Gastrocnemius medialis (tissue), 4 donors: Measurements from ENCODE around the gene PRKCD. TPM values are rescaled to one million over a fixed set of nuclear protein-coding genes. Genes with fewer than 3 reads are reported as not detected.

Source experiments
- ATAC-seq, 2 donors: fragments of 150-250 bp; one replicate each; pipeline ENCODE4 v1.9.1; 2016
- DNase-seq, 2 donors: peaks; one replicate each; pipeline ENCODE4 v3.0.0-alpha.2; 2019
- H3K27ac ChIP-seq, 4 donors: fragments of 200-600 bp; sonication (generic); 1 replicate in 1 of 4; 2 replicates in 3 of 4; pipeline ENCODE4 v1.5.1; 2016 to 2018; ENCODE audit warnings: mild to moderate bottlenecking in 2 of 4, moderate library complexity in 1 of 4
- H3K27me3 ChIP-seq, 3 donors: fragments of 200-600 bp; sonication (generic) in 2 of 3; 1 replicate in 1 of 3; 2 replicates in 2 of 3; pipeline versions ENCODE4 v1.5.1 to v1.6.0; 2016 to 2019; ENCODE audit warnings: mild to moderate bottlenecking in 1 of 3, moderate library complexity in 1 of 3
- H3K36me3 ChIP-seq, 2 donors: fragments of 200-600 bp; sonication (generic) in 1 of 2; one replicate each; pipeline ENCODE4 v1.5.1; 2017 to 2018
- H3K4me1 ChIP-seq, 2 donors: fragments of 200-600 bp; sonication (generic) in 1 of 2; one replicate each; pipeline ENCODE4 v1.5.1; 2016 to 2017; ENCODE audit warnings: mild to moderate bottlenecking in 2 of 2
- H3K4me3 ChIP-seq, 4 donors: fragments of 200-600 bp; sonication (generic) in 3 of 4; 1 replicate in 1 of 4; 2 replicates in 3 of 4; pipeline ENCODE4 v1.5.1; 2016 to 2019; ENCODE audit warnings: mild to moderate bottlenecking in 2 of 4
- H3K9me3 ChIP-seq, 3 donors: fragments of 200-600 bp; sonication (generic) in 2 of 3; 1 replicate in 1 of 3; 2 replicates in 2 of 3; pipeline ENCODE4 v1.5.1; 2016 to 2019
- POLR2A ChIP-seq, 2 donors: fragments of 450-650 bp; IDR thresholded peaks; one replicate each; pipeline ENCODE4 v1.6.1; 2017; ENCODE audit warnings: antibody characterized with exemption in 2 of 2, mild to moderate bottlenecking in 2 of 2, moderate library complexity in 2 of 2
- in situ Hi-C, 4 donors: fragments of 200-750 bp; cut with MboI; loops; one replicate each; pipeline versions ENCODE4 v1.15.0 to v1.8.0; 2017; ENCODE audit warnings: low sequenced_read_pairs in 4 of 4
- intact Hi-C: fragments of 100-400 bp; cut with DNase I; formaldehyde crosslinking; loops from one replicate; pipeline ENCODE4 v1.15.1; 2023; ENCODE audit warnings: low total_unique reads
- total RNA-seq, 4 donors: library from RNA; depleted of rRNA; stranded (reverse); fragments of >200 nt; gene quantifications; one replicate each; pipeline versions ENCODE4 v1.1.0 to v1.2.3, GENCODE V29; 2016
- TF ChIP-seq, protein P1 (sequence below), 5 experiments: fragments of 450-650 bp in 3 of 5; fragments of 200-600 bp in 2 of 5; sonication (generic) in 2 of 5; IDR thresholded peaks in 4 of 5; conservative IDR thresholded peaks in 1 of 5; 1 replicate in 4 of 5; 2 replicates in 1 of 5; pipeline ENCODE4 v1.5.1; 2016 to 2019; ENCODE audit warnings: antibody characterized with exemption in 5 of 5, mild to moderate bottlenecking in 3 of 5, moderate library complexity in 3 of 5

Gene PRKCD
- total RNA-seq, 4 donors from 2014 or later: 2.1 to 5.9 (median 3.4) TPM

DNA sequence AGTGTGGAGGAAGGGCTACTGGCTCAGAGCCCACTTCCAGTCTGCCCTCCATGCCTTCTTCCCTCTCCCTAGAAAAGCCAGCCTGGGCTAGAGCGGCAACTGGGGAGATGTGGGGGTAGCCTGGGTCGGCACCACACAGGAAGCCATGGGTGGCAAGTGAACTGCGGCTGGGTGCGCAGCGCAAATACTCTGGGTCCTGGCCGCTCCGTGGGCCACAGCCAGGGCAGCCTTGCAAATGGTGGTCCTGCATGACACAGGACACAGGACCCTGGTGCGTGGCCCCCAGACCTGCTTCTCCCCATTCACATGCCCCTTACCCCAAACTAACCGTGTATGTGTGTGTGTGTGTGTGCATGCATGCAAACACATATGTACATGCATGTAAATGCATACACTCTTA, 25.7 kb downstream of the PRKCD start:
- in situ Hi-C loops: no loop called here
- no peaks in the 10 kb centered on the region for H3K27me3 ChIP-seq
- intact Hi-C loops: no loop called here
- H3K9me3 ChIP-seq: no peaks in the 10 kb centered on the region
- H3K4me1 ChIP-seq: no peaks in the 10 kb centered on the region
- H3K27ac ChIP-seq: no peak overlapping the region
- no peak for TF ChIP-seq POLR2A (IDR thresholded peaks at IDR 0.05)
- TF ChIP-seq, protein P1, sequence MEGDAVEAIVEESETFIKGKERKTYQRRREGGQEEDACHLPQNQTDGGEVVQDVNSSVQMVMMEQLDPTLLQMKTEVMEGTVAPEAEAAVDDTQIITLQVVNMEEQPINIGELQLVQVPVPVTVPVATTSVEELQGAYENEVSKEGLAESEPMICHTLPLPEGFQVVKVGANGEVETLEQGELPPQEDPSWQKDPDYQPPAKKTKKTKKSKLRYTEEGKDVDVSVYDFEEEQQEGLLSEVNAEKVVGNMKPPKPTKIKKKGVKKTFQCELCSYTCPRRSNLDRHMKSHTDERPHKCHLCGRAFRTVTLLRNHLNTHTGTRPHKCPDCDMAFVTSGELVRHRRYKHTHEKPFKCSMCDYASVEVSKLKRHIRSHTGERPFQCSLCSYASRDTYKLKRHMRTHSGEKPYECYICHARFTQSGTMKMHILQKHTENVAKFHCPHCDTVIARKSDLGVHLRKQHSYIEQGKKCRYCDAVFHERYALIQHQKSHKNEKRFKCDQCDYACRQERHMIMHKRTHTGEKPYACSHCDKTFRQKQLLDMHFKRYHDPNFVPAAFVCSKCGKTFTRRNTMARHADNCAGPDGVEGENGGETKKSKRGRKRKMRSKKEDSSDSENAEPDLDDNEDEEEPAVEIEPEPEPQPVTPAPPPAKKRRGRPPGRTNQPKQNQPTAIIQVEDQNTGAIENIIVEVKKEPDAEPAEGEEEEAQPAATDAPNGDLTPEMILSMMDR (IDR thresholded peaks at IDR 0.05 in 4 of 5, conservative IDR thresholded peaks at IDR 0.05 in 1 of 5): no peak
- H3K4me3 ChIP-seq: no peak overlapping the region
- no peak for DNase-seq
- no peak for ATAC-seq
- no peaks in the 10 kb centered on the region for H3K36me3 ChIP-seq

DNA sequence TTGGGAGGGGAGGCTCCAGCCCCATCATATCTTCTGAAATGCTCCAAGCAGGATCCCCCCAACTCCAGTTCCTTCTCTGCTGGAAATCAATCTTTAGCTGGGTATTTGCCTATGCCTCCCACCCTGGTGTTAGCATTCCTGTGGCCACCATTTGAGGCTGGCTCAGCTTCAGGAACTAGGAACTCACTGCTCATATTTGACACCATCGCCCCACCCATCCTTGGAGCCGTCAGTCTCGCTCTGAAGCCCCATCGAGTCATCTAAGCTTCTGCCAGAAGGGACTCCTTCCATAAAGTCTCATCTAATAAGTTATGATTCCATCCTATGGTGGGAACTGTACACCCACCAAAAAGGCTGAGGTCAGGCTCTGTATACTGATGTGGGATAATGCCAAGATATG, 26.4 kb downstream of the PRKCD start:
- intact Hi-C loops: no loop called here
- Histone ChIP-seq H3K4me1 (no peaks in the 10 kb centered on the region), H3K27me3 (no peaks in the 10 kb centered on the region), H3K4me3 (no peak overlapping the region), H3K27ac (no peak overlapping the region), H3K36me3 (no peaks in the 10 kb centered on the region), H3K9me3 (no peaks in the 10 kb centered on the region)
- ATAC-seq (no peak), DNase-seq (no peak)
- in situ Hi-C loops: no loop called here
- TF ChIP-seq, protein P1 (IDR thresholded peaks at IDR 0.05 in 4 of 5, conservative IDR thresholded peaks at IDR 0.05 in 1 of 5): no peak
- no peak for TF ChIP-seq POLR2A (IDR thresholded peaks at IDR 0.05)

DNA sequence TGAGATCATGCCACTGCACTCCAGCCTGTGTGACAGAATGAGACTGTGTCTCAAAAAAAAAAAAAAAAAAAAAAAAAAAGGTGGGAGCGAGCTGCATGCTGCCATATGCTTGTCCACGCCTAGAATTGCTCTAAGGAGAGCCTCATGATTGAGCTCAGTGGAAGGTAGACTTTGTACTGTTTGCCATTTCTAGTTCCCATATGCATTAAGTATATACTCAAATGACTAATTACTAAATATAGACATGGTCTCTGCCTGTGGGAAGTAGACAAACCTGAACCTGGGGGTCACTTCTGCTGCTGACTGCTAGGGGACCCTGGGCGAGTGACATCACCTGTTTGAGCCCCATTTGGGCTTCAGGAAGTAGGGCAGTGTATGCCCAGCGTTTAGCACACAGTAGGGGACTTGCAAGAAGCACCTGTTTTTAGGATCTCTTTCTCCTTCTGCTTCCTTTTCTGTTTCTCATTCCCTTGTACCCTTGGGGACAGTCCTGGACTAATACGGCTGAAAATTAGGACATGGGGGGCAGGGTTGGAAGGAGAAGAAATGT, 27.2 kb downstream of the PRKCD start:
- H3K36me3 ChIP-seq: no peaks in the 10 kb centered on the region
- H3K9me3 ChIP-seq: no peaks in the 10 kb centered on the region
- in situ Hi-C loops (no loop called here), intact Hi-C loops (no loop called here)
- H3K27ac ChIP-seq: no peak overlapping the region
- DNase-seq: no peak
- TF ChIP-seq, protein P1 (IDR thresholded peaks at IDR 0.05 in 4 of 5, conservative IDR thresholded peaks at IDR 0.05 in 1 of 5): no peak
- no peak for TF ChIP-seq POLR2A (IDR thresholded peaks at IDR 0.05)
- H3K4me3 ChIP-seq: no peak overlapping the region
- H3K27me3 ChIP-seq: no peaks in the 10 kb centered on the region
- no peak for ATAC-seq
- no peaks in the 10 kb centered on the region for H3K4me1 ChIP-seq

DNA sequence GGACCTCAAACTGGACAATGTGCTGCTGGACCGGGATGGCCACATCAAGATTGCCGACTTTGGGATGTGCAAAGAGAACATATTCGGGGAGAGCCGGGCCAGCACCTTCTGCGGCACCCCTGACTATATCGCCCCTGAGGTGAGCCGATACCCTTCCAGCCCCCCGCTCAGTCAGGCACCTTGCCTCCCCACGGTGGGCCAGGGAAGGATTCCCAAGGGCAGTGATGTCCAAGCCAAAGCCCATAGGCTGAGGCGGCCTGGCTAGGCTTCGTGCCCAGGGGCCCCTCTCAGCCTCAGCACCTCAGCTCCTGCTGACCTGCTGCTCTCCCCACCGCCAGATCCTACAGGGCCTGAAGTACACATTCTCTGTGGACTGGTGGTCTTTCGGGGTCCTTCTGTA, 27.7 kb downstream of the PRKCD start:
- TF ChIP-seq, protein P1 (IDR thresholded peaks at IDR 0.05 in 4 of 5, conservative IDR thresholded peaks at IDR 0.05 in 1 of 5): no peak
- TF ChIP-seq POLR2A (IDR thresholded peaks at IDR 0.05): no peak
- in situ Hi-C loops: no loop called here
- no peaks in the 10 kb centered on the region for H3K36me3 ChIP-seq
- DNase-seq (no peak), ATAC-seq (no peak)
- H3K27me3 ChIP-seq: no peaks in the 10 kb centered on the region
- no peaks in the 10 kb centered on the region for H3K9me3 ChIP-seq
- peaks cover 2 to 3% of the 10 kb centered on the region in 2 donors for H3K4me1 ChIP-seq
- intact Hi-C loops: no loop called here
- no peak overlapping the region for H3K4me3 ChIP-seq
- no peak overlapping the region for H3K27ac ChIP-seq

DNA sequence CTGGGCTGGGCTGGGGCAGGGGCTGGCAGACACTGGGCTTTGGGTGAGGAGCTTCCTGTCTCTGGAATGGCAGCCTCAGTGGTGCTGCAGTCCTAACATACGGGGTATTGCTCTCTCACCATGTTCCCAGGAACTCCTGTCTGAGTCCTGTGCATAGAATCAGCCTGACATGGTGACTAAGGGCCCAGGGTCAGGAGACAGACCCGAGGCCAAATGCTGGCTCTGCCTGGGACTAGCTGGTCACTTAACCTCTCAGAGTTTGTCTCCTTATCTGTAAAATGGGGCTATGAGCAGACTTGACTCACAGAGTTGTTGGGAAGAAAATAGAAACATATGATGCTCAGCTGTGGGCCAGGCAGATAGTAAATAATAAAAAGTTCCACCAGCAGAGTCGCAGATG, 28.3 kb downstream of the PRKCD start:
- peaks cover 7 to 8% of the 10 kb centered on the region in 2 donors for H3K4me1 ChIP-seq
- H3K27me3 ChIP-seq: no peaks in the 10 kb centered on the region
- in situ Hi-C loops: no loop called here
- H3K36me3 ChIP-seq: no peaks in the 10 kb centered on the region
- TF ChIP-seq, protein P1 (IDR thresholded peaks at IDR 0.05 in 4 of 5, conservative IDR thresholded peaks at IDR 0.05 in 1 of 5): no peak
- TF ChIP-seq POLR2A (IDR thresholded peaks at IDR 0.05): no peak
- DNase-seq: no peak
- H3K9me3 ChIP-seq: no peaks in the 10 kb centered on the region
- ATAC-seq: no peak
- H3K27ac ChIP-seq: no peak overlapping the region
- intact Hi-C loops: no loop called here
- H3K4me3 ChIP-seq: no peak overlapping the region
